Measurements from ENCODE around the gene UBE2H.

GRCh38 chr7:129952086-129952652, 591 bp downstream of the UBE2H start:
- no peak for TF ChIP-seq POLR2AphosphoS5 (IDR thresholded peaks at IDR 0.05; ENCODE audit: borderline replicate concordance, low read depth, low read length)
- TF ChIP-seq EZH2 (IDR thresholded peaks at IDR 0.05) = no peak
